Activated CD8-positive, alpha-beta memory T cell treated with anti-CD3 and anti-CD28 coated beads for 36 hours (primary cell): Measurements from ENCODE around the gene ADGRB2. TPM values are rescaled to one million over a fixed set of nuclear protein-coding genes. Genes with fewer than 3 reads are reported as not detected.

Experiments used
- CTCF ChIA-PET: fragments of 350-600 bp; sonication (Branson Sonifier 250); formaldehyde crosslinking; loops from one replicate; lab custom pipeline; 2021; ENCODE audit warnings: antibody characterized with exemption; lab: Charles Lee
- POLR2A ChIA-PET: fragments of 350-600 bp; sonication (Branson Sonifier 250); formaldehyde crosslinking; loops from one replicate; lab custom pipeline; 2021; ENCODE audit warnings: antibody characterized with exemption; lab: Charles Lee
- total RNA-seq, 2 experiments: library from RNA; stranded (reverse); gene quantifications; one replicate each; pipeline ENCODE4 v1.2.3, GENCODE V29; 2021

Gene ADGRB2
- total RNA-seq = under 1 TPM; 0.13 to 0.32 TPM

DNA sequence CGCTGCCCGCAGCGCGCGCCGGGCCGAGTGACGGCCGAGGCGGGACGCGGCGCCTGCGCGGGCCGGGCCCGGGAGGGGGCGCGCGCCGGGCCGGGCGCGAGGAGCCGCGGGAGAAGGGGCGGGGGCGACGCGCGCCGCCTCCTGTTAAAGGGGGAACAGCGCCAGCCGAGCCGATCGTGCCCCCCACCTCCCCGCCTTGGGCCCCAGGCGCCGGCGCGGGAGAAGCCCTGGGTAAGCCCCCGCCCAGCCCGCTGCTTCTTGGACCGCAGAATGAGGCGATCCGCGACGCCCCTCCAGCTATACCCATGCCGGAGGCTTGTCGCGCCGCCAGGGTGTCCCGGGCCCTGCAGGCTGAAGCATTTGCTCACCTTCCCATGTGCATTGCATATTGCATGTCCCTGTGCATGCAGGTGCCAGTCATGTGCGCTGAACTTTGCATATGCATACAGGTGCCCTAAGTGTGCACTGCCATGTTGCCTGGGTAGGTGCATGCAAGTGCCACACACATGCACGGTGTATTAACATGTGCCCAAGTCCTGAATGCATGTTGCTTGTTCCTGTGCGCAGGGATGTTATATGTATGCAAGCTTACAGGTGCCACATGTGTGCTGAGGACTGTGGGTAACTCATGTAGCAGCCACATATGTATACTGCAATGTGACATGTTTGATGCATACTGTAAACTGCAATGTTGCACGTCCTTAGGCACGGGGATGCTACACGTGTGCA is at the start of gene ADGRB2:
TSS of gene ADGRB2 (minus strand) at position 29 of the 729 bp plus-strand sequence. CDS start 7,119 bp downstream, outside the sequence.
- CTCF ChIA-PET = interaction anchor here (1.3 to 6.1 kb wide), 2 partner anchors 14 to 25 kb away, joined by 3 to 53 read pairs; no protein-coding TSS in a partner anchor
- POLR2A ChIA-PET = no interaction called here

DNA sequence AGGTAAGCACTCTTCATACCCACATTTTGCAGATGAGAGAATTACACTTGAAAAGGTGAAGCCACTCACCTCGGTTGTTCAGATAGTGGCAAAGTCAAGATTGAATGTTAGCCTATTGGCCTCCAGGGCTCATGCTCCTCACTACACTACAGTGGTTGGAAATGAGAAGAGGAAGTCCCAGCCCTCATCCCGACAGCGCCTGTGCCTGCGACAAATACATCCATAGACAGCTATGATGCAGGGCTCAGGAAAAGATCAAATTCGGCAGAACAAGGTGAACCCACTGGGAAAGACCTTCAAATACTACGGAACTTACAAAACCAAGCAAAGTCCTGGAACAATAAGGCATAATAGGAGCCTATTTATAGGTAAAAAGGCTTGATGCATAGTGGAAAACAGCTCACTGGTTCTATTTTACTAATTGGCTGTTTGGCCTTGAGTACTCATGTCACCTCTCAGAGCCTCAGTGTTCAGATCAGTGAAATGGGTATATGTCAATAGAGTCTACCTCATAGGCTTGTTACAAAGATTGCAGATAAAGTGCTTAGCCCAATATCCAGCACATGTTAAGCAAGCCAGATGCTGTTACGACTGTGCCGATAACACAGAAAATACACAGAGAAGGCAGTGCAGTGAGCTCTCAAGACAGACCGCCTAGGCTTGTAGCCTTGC is 48.2 kb upstream of the ADGRB2 start:
- POLR2A ChIA-PET = no interaction called here
- CTCF ChIA-PET = no interaction called here

DNA sequence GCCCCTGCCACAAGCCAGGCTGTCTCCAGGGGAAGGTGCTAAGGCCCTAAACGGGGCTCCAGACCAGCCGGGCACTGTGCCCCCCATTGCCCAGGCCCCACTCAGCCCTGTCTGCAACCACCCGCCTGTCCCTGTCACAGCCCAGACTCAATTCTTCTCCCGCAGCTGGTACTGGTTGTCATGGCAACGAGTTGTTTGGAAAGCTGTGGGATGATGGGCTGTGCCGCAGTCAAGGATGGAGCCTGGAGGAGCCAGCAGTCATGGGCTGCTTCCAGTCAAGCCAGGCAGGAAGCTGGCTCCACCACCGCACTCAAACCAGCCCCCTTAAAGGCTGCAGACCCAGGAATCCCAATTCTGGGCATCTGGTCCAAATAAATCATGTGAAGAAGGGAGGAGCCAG is 47.5 kb upstream of the ADGRB2 start:
- ChIA-PET POLR2A (no interaction called here), CTCF (no interaction called here)

DNA sequence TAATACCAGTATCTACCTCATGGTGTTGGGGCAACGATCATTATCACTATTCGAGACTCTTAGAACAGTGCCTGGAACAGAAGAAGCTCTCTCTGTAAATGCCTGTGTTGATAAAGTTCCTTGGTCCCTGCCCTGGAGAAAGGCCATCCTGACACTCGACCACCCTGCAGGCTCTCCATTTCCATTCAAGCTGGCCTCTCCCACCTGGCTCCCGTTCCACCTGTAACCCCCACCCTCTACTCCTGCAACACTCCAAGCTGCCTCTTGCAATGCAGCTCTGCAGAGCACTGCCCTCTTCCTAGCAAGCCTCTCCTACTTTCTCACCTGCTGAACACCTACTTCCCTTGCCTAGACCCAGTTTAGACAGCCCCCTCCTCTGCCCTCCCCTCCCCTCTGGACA is 45.6 kb upstream of the ADGRB2 start:
- CTCF ChIA-PET = no interaction called here
- POLR2A ChIA-PET = no interaction called here

DNA sequence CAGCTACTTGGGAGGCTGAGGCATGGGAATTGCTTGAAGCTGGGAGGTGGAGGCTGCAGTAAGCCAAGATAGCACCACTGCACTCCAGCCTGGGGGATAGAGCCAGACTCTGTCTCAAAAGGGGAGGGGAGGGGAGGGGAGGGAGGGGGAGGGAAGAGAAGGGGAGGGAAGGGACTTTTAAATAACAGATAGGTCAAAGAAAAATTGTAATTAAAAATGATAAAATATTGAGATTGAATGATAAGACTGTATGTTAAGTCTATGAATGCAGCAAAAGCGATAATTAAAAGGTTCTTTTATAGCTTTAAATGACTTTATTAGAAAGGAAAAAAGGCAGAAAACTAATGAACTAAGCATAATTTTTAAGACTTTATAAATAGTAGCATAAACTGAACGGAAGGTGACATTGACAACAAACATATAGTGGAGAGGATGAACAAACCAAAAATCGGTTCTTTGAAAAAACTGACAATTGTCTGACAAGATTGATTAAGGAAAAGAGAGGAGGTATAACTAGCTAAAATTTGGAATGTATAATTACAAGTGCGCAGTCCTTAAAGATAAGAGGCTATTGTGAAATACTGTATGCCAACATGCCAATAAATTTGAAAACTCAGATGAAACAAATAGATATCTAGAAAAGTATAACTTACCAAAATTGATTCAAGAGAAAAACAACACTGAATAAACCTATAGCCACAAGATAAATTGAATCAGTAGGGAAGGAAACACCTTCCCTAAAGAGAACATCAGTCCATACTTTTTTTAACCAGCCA is 43.3 kb upstream of the ADGRB2 start:
- CTCF ChIA-PET = no interaction called here
- POLR2A ChIA-PET = no interaction called here

- CTCF ChIA-PET = interaction anchor here (0.7 kb wide), 1 partner anchor 268 kb away, joined by 3 read pairs; the partner anchor contains the start of gene TMEM39B
- POLR2A ChIA-PET = no interaction called here
Observed at GRCh38 chr1:31805318-31805717, 41.2 kb upstream of the ADGRB2 start.

- ChIA-PET POLR2A (no interaction called here), CTCF (interaction anchor here (1.2 kb wide), 1 partner anchor 10 kb away, joined by 3 read pairs; no protein-coding TSS in a partner anchor)
Observed at GRCh38 chr1:31804098-31804497, 40.0 kb upstream of the ADGRB2 start.

- POLR2A ChIA-PET = no interaction called here
- CTCF ChIA-PET = interaction anchor here (1.2 kb wide), 1 partner anchor 10 kb away, joined by 3 read pairs; no protein-coding TSS in a partner anchor
Observed at GRCh38 chr1:31803610-31804009, 39.5 kb upstream of the ADGRB2 start.

DNA sequence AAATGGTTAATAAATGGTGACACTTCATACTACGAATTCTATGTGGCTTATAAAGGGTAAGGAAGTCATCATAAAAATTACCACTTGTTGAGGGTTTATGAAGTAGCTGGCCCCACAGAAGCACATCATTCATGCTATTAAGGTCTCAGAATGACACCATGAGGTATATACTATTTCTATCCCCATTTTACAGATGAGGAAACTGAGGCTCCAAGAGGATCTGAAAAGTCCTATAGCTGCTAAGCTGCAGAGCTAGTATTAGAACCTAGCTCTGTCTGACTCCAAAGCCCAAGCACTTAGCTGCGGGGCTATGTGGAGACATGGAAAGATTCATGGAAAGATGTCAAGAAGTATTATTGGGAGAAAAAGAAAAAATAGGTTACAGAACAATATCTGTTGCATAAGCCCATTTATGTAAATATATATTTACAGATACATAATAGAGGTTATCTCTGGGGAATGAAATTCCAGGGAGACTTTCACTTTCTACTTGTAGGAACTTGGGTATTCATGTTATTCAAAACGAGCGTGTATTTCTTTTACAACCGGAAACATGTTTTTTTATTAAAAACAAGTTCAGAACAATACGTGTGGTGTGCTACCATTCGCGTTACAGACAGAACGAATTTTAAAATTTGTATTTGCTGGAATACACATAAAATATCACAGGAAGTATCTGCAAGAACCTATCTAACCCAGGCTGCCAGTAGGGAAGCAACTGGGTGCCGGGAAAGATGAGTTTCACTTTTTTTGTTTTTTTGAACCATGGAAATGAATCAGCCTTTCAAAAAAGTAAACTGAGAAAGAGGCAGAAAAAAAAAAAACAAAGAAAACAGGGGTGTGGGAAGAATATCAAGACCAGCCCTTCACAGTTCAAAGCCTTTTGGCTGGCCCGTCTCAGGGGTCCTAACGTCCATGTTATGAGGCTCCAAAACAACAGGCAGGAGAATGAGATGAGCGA is 38.3 kb upstream of the ADGRB2 start:
- ChIA-PET CTCF (interaction anchor here (1.2 kb wide), 1 partner anchor 11 kb away, joined by 3 read pairs; no protein-coding TSS in a partner anchor), POLR2A (no interaction called here)

GRCh38 chr1:31801458-31801857 is 37.3 kb upstream of the ADGRB2 start:
- POLR2A ChIA-PET = no interaction called here
- CTCF ChIA-PET = interaction anchor here (0.6 kb wide), 1 partner anchor 34 kb away, joined by 3 read pairs; no protein-coding TSS in a partner anchor

GRCh38 chr1:31800674-31800967 is 36.5 kb upstream of the ADGRB2 start:
- CTCF ChIA-PET = no interaction called here
- POLR2A ChIA-PET = no interaction called here

DNA sequence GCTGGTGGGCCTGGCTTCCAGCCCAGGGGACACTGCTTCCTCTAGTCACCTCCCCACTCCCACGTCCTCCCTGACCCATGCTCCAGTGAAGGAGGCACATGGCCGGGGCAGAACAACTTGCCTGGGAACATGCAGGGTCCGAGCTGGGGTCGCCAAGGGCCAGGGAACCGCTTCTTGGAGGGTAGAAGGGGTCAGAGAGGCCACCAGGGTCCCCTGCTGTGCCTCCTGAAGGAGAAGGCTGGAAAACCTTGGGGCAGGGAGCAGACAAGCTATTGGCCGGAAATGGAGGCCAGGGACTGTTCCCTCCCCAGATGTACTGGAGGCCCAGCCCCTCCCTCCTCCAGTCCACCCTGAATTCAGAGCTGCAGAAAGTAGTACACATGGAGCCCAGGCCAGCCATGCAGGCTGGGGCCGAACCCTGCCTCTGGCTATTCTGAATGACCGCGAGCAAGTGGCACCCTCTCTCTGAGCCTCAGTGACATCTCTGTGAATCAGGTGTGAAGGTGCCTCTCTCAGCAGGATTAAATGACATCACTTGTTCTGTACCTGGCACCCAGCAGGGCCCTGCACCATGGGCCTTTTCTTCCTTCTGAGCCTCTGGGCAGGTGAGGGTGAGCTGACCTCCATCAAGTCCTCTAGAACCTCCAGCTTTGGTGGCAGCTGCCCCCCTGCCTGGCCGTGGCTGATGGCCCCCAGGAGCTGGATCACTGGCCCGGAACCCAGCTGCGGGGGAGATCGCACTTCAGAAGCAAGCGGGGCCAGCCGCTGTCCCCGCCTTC is 35.9 kb upstream of the ADGRB2 start:
- CTCF ChIA-PET = interaction anchor here (0.6 to 2.4 kb wide), 2 partner anchors 10 to 242 kb away, joined by 3 to 15 read pairs; no protein-coding TSS in a partner anchor
- POLR2A ChIA-PET = no interaction called here

DNA sequence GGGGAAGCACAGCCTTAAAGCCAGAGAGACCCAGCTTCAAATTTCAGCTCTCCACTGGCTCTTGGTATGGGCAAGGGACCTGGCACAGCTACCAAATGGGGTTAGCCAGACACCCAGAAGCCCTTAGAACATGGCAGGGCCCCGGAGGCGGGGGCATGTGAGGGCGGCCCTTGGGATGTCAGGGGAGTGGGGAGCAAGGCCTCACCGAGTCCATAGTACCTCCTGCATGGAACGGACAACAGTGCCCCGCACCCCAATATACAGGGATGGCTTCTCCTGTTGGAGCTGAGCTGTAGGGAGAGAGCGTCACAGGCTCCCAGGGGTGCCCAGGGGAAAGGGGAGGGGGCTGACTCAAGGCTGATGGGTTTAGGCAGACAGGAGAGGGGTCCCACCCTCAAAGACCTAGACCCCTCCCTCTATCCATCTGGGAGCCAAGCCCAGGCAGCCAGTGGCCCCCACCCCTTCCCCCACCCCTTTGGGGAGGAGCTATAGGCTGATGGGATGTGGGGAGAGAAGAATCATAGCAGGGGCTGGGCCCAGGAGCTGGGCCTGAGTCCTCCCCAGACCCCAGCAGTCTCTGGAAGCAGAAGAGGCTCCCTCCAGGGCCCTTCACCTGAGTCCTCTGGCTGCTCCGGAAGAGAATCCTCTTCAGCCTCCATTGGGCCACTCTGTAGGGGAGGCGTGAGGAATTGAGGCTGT is 35.2 kb upstream of the ADGRB2 start:
- ChIA-PET CTCF (interaction anchor here (2.4 kb wide), 1 partner anchor 9 kb away, joined by 15 read pairs; no protein-coding TSS in a partner anchor), POLR2A (no interaction called here)

DNA sequence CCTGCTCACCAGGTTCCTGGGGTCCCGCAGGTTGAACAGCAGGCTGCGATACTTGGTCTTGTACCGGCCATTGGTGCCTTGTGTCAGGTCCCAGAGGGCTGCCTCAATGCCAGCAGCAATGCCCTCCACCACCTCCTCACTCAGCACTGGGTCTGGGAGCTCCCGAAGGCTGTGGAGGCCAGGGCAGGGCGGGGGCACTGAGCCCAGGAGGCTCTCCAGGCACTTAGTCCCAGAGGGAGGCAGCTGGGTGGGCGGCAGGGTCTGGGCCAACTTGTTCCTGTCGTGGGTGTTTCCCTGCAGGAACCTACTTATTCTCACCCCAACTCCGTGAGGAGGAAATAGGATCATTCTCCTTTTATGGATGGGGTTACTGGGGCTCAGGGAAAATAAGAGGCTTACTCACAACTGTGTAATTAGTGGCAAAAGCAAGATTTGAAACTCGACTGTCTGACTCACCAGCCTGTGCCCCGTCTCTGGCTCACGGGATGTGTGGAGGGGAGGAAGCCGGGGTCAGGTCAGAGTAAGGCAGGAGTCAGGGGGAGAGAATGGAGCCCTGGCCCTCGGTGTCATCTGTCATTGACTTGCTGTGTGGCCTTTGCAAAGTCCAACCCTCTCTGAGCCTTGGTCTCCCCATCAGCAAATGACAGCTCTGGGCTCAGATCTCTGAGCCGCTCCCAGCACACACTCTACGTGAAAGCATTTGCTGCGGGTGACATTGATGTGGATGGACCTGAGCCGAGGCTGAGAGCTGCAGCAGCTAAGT is 34.5 kb upstream of the ADGRB2 start:
- POLR2A ChIA-PET = no interaction called here

GRCh38 chr1:31798086-31798432 is 33.9 kb upstream of the ADGRB2 start:
- CTCF ChIA-PET = interaction anchor here (0.8 to 2.4 kb wide), 4 partner anchors 8 to 176 kb away, joined by 3 to 15 read pairs (median 4); no protein-coding TSS in a partner anchor
- POLR2A ChIA-PET = no interaction called here

More for the DNA sequence above, 34.5 kb upstream of the ADGRB2 start:
- CTCF ChIA-PET = interaction anchor here (0.8 to 2.4 kb wide), 4 partner anchors 9 to 176 kb away, joined by 3 to 15 read pairs (median 4); no protein-coding TSS in a partner anchor

GRCh38 chr1:31797216-31797615 is 33.1 kb upstream of the ADGRB2 start:
- ChIA-PET CTCF (interaction anchor here (1.0 kb wide), 1 partner anchor 133 kb away, joined by 4 read pairs; no protein-coding TSS in a partner anchor), POLR2A (no interaction called here)
